Erythroblast (primary cell): ENCODE data around the gene ADAMTS4.

Source experiments
- GATA1 ChIP-seq: IDR thresholded peaks from 2 replicates; pipeline ENCODE4 v1.6.1; 2011; ENCODE audit warnings: low read depth, mild to moderate bottlenecking, control low read depth, low read length, moderate library complexity
- POLR2A ChIP-seq: IDR thresholded peaks from 2 replicates; pipeline ENCODE4 v1.6.1; 2011; ENCODE audit warnings: mild to moderate bottlenecking, low read length

DNA sequence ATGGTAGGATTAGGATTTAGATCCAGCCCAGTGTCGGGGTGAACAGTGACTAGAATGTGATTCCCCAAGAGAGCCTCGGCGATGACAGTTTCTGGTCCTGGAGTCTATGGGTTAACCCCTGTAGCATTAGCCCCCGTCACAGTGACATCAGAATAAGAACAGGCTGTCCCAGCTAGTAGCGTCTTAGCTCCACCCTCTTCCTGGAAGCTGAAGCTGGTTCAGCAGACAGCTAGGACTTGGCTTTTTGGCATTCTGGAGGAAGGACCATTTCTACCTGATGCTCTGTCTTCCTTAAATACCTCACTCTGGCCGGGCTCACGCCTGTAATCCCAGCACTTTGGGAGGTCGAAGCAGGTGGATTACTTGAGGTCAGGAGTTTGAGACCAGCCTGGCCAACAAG lies 8.3 kb upstream of the ADAMTS4 start:
- TF ChIP-seq POLR2A (no peak), GATA1 (no peak)
